Liver (tissue), 9 donors: ENCODE data around the gene TMPRSS6. TPM values are rescaled to one million over a fixed set of nuclear protein-coding genes. Genes with fewer than 3 reads are reported as not detected.

ENCODE experiments used
- DNase-seq: peaks from one replicate; pipeline ENCODE4 v3.0.0-alpha.2; 2017; ENCODE audit warnings: low spot score
- H3K27ac ChIP-seq, 2 donors: one replicate each; pipeline ENCODE4 v1.7.0; 2013; ENCODE audit warnings: inconsistent platforms in 2 of 2, low read length in 2 of 2, control low read depth in 1 of 2, low read depth in 1 of 2, mild to moderate bottlenecking in 1 of 2
- H3K27me3 ChIP-seq, 4 donors: one replicate each; pipeline versions ENCODE4 v1.6.1 to v1.7.0; 2013; ENCODE audit warnings: low read length in 3 of 4, inconsistent platforms in 1 of 4, mild to moderate bottlenecking in 1 of 4, moderate library complexity in 1 of 4; ENCODE audit not compliant: control insufficient read depth in 4 of 4, insufficient read depth in 4 of 4
- H3K36me3 ChIP-seq, 4 donors: one replicate each; pipeline versions ENCODE4 v1.6.1 to v1.7.0; 2013; ENCODE audit warnings: low read length in 3 of 4, mild to moderate bottlenecking in 3 of 4, low read depth in 1 of 4, moderate library complexity in 1 of 4; ENCODE audit not compliant: control insufficient read depth in 4 of 4, insufficient read depth in 3 of 4
- H3K4me1 ChIP-seq, 4 donors: one replicate each; pipeline versions ENCODE4 v1.6.1 to v1.7.0; 2013; ENCODE audit warnings: low read length in 3 of 4, mild to moderate bottlenecking in 3 of 4, moderate library complexity in 1 of 4; ENCODE audit not compliant: control insufficient read depth in 4 of 4, insufficient read depth in 4 of 4
- H3K4me3 ChIP-seq, 3 donors: one replicate each; pipeline versions ENCODE4 v1.6.1 to v1.7.0; 2013; ENCODE audit warnings: low read length in 3 of 3, control low read depth in 1 of 3, low read depth in 1 of 3, mild to moderate bottlenecking in 1 of 3
- H3K9ac ChIP-seq, 2 donors: one replicate each; pipeline ENCODE4 v1.7.0; 2013; ENCODE audit warnings: low read length in 2 of 2, mild to moderate bottlenecking in 2 of 2, moderate library complexity in 2 of 2, control low read depth in 1 of 2, low read depth in 1 of 2
- H3K9me3 ChIP-seq, 4 donors: one replicate each; pipeline versions ENCODE4 v1.6.1 to v1.7.0; 2013; ENCODE audit warnings: low read length in 3 of 4; ENCODE audit not compliant: control insufficient read depth in 4 of 4
- ATF3 ChIP-seq: IDR thresholded peaks from 2 replicates; pipeline ENCODE4 v1.6.1; 2016; ENCODE audit warnings: antibody characterized with exemption
- CTCF ChIP-seq: fragments of 150-350 bp; IDR thresholded peaks from 2 replicates; pipeline ENCODE4 v1.5.1; 2017; ENCODE audit warnings: improper control_type of control experiment, low read depth, low read length; ENCODE audit not compliant: missing input control
- EGR1 ChIP-seq, 2 donors: IDR thresholded peaks; 2 replicates each; pipeline ENCODE4 v1.6.1; 2016 to 2018; ENCODE audit warnings: antibody characterized with exemption in 2 of 2, low read depth in 2 of 2
- FOXA1 ChIP-seq: IDR thresholded peaks from 2 replicates; pipeline ENCODE4 v1.6.1; 2016; ENCODE audit warnings: antibody characterized with exemption
- FOXA2 ChIP-seq: IDR thresholded peaks from 2 replicates; pipeline ENCODE4 v1.6.1; 2016; ENCODE audit warnings: antibody characterized with exemption
- GABPA ChIP-seq, 2 donors: IDR thresholded peaks in 1 of 2; conservative IDR thresholded peaks in 1 of 2; 2 replicates each; pipeline ENCODE4 v1.6.1; 2016; ENCODE audit warnings: antibody characterized with exemption in 2 of 2, mild to moderate bottlenecking in 1 of 2, moderate library complexity in 1 of 2
- HNF4A ChIP-seq, 2 donors: conservative IDR thresholded peaks; 2 replicates each; pipeline ENCODE4 v1.6.1; 2016; ENCODE audit warnings: antibody characterized with exemption in 2 of 2, mild to moderate bottlenecking in 2 of 2
- HNF4G ChIP-seq: IDR thresholded peaks from 2 replicates; pipeline ENCODE4 v1.6.1; 2016; ENCODE audit warnings: antibody characterized with exemption
- JUND ChIP-seq, 2 donors: IDR thresholded peaks; 2 replicates each; pipeline ENCODE4 v1.6.1; 2016; ENCODE audit warnings: antibody characterized with exemption in 2 of 2
- MAX ChIP-seq: IDR thresholded peaks from 2 replicates; pipeline ENCODE4 v1.6.1; 2016; ENCODE audit warnings: antibody characterized with exemption
- NR2F2 ChIP-seq: IDR thresholded peaks from 2 replicates; pipeline ENCODE4 v1.6.1; 2016; ENCODE audit warnings: antibody characterized with exemption
- RAD21 ChIP-seq, 2 donors: IDR thresholded peaks; 2 replicates each; pipeline ENCODE4 v1.6.1; 2016; ENCODE audit warnings: antibody characterized with exemption in 2 of 2, mild to moderate bottlenecking in 2 of 2
- REST ChIP-seq: IDR thresholded peaks from 2 replicates; pipeline ENCODE4 v1.6.1; 2016; ENCODE audit warnings: antibody characterized with exemption, mild to moderate bottlenecking
- RXRA ChIP-seq, 2 donors: IDR thresholded peaks; 2 replicates each; pipeline ENCODE4 v1.6.1; 2017 to 2018; ENCODE audit warnings: antibody characterized with exemption in 2 of 2, mild to moderate bottlenecking in 1 of 2
- SP1 ChIP-seq: IDR thresholded peaks from 2 replicates; pipeline ENCODE4 v1.6.1; 2018; ENCODE audit warnings: antibody characterized with exemption, mild to moderate bottlenecking
- TAF1 ChIP-seq: conservative IDR thresholded peaks from 2 replicates; pipeline ENCODE4 v1.6.1; 2016; ENCODE audit warnings: antibody characterized with exemption, mild to moderate bottlenecking
- YY1 ChIP-seq: IDR thresholded peaks from 2 replicates; pipeline ENCODE4 v1.6.1; 2016; ENCODE audit warnings: antibody characterized with exemption, mild to moderate bottlenecking
- ZBTB33 ChIP-seq: IDR thresholded peaks from 2 replicates; pipeline ENCODE4 v1.6.1; 2016; ENCODE audit warnings: antibody characterized with exemption
- WGBS: extraction: QIAGEN DNeasy Blood & Tissue Kit; methylation state at CpG from one replicate; pipeline ENCODE4 v1.1.7; 2013; 5-methylcytosine and 5-hydroxymethylcytosine counted together
- polyA plus RNA-seq, 2 donors: library from polyadenylated mRNA; stranded (reverse) in 1 of 2; unstranded in 1 of 2; fragments of 200-250 nt in 1 of 2; fragments of >200 nt in 1 of 2; fragmentation: Nextera tagmentation in 1 of 2; extraction: Ambion mirVana in 1 of 2; gene quantifications; one replicate each; pipeline versions ENCODE4 v1.2.1 to v1.2.3, GENCODE V29; 2013 to 2015
- total RNA-seq, 2 donors: library from RNA; depleted of rRNA; stranded (reverse); fragments of >200 nt; gene quantifications; one replicate each; pipeline ENCODE4 v1.2.3, GENCODE V29; 2014
- donor health status: healthy.
- donor health status: healthy.
- donor health status: healthy.
- donor health status: healthy.
- donor health status: healthy.

Gene TMPRSS6
- total and polyA plus RNA-seq, 4 donors: 12.6 to 47.1 (median 39.9) TPM

GRCh38 chr22:37126383-37126782 is 16.9 kb upstream of the TMPRSS6 start:
- DNase-seq: peak; percentile 69
- Histone ChIP-seq H3K36me3 (no peaks in the 10 kb centered on the region), H3K27ac (peak overlapping the region; percentile 87), H3K4me3 (peak overlapping the region; percentile 15 to 49 (median 34)), H3K9ac (no peak overlapping the region), H3K27me3 (no peaks in the 10 kb centered on the region), H3K4me1 (peaks cover 6 to 36% (median 30%) of the 10 kb centered on the region in 4 donors), H3K9me3 (no peaks in the 10 kb centered on the region)
- 41% methylated on average over 7 of the region's 7 CpGs for WGBS
- TF ChIP-seq TAF1: no peak
- TF ChIP-seq FOXA2: no peak
- TF ChIP-seq FOXA1: no peak
- TF ChIP-seq ATF3: no peak
- no peak for TF ChIP-seq RAD21 (IDR thresholded peaks at IDR 0.05)
- TF ChIP-seq GABPA (IDR thresholded peaks at IDR 0.05 in 1 of 2, conservative IDR thresholded peaks at IDR 0.05 in 1 of 2): peak in 1 of 2 donors; percentile 19
- peak; percentile 86 for TF ChIP-seq MAX
- no peak for TF ChIP-seq CTCF
- TF ChIP-seq YY1: peak; percentile 77
- peak; percentile 65 for TF ChIP-seq REST
- peak; percentile 35 for TF ChIP-seq NR2F2
- TF ChIP-seq EGR1 (IDR thresholded peaks at IDR 0.05; ENCODE audit: low read depth in 2 of 2): peak; percentile 91 to 99
- no peak for TF ChIP-seq HNF4G
- TF ChIP-seq RXRA (IDR thresholded peaks at IDR 0.05): peak; percentile 96 to 98
- peak in 1 of 2 donors; percentile 26 for TF ChIP-seq JUND (IDR thresholded peaks at IDR 0.05)
- TF ChIP-seq ZBTB33: no peak
- TF ChIP-seq HNF4A (conservative IDR thresholded peaks at IDR 0.05): peak; percentile 72 to 76
- TF ChIP-seq SP1: peak; percentile 99
